Stimulated activated CD8-positive, alpha-beta memory T cell treated with anti-CD3 and anti-CD28 coated beads, Interleukin-4, amount 100 ng/mL, for 48 hours (primary cell): ENCODE results near the gene NVL.
"Not testable (repeated sequence)": the region's sequence is repeated elsewhere in the genome, so short reads cannot be mapped to it uniquely, and the experiment has no call there.

Experiments
- DNase-seq: peaks from one replicate; pipeline ENCODE4 v3.0.0-alpha.2; 2020

NVL gene

DNA sequence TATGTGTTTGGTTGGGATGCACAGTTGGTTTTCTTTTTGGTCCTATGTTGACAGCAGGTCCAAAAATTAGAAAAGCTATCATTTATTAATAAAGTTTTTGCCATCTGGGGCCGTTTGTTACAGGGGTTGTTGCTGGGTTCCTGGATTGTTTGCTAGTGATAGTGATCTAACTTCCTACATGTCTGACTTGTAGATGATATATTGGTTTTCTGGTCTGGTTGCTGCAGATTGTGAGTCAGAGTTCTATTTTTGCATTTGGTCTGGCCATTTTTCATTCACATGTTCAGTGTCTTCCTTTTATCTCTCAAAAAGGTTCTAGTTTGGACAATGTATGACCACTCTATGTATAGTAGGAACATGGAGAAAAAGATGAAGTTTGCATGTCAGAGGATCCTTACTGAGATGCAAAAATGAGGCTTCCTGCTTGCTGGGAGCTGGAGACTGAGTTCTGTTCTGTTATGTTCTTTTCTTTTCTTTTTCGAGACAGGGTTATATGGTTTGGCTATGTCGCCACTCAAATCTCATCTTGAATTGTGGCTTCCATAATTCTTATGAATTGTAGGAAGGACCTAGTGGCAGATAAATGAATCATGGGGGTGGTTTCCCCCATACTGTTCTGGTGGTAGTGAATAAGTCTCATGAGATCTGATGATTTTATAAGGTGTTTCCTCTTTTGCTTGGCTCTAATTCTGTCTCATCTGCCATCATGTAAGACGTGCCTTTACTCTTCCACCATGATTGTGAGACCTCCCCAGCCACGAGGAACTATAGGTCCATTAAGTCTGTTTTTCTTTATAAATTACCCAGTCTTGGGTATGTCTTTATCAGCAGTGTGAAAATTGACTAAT is 4.2 kb upstream of the NVL start:
- no peak for DNase-seq

GRCh38 chr1:224333309-224333926 is 3.4 kb upstream of the NVL start:
- no peak for DNase-seq

- no peak for DNase-seq
Observed at GRCh38 chr1:224331824-224332223, 1.9 kb upstream of the NVL start.

- no peak for DNase-seq
Observed at GRCh38 chr1:224331326-224331725, 1.4 kb upstream of the NVL start.

GRCh38 chr1:224329484-224329841 is 509 bp downstream of the NVL start:
- DNase-seq: no peak

DNA sequence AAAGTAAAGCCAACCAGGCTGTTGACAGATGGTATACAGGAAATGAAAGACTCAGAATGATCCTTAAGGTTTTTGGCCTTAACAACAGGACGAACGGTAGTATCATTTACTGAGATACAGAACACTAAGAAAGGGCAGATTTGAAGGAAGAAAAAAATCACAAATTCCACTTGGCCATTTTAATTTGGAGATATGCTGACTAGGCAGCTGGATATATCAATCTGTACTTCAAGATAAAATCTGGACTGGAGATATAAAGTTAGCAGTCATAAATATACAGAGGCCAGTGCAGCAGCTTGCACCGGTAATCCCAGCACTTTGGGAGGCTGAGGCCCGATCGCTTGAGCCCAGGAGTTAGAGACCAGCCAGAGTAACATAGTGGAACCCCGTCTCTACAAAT is 1.3 kb downstream of the NVL start:
- no peak for DNase-seq

DNA sequence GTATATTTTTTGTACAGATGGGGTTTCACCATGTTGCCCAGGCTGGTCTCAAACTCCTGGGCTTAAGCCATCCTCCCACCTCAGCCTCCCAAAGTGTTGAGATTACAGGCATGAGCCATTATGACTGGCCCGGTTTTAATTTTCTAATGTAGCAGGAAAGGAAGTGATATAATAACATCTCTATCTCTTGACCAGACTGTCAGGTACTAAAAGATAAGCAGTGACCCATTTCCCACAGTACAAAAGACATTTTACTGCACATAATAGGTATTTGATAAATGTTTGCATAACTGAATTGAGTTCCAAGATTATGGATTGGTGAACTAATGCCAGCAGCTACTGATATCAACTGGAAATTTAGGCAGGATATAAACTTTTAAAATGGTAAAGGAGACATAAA is 4.0 kb downstream of the NVL start:
- no peak for DNase-seq

- DNase-seq: no peak
Observed at GRCh38 chr1:224321706-224322105, 8.3 kb downstream of the NVL start.

- no peak for DNase-seq
Observed at GRCh38 chr1:224317383-224318045, 12.5 kb downstream of the NVL start.

- no peak for DNase-seq
Observed at GRCh38 chr1:224312025-224312424, 17.9 kb downstream of the NVL start.

DNA sequence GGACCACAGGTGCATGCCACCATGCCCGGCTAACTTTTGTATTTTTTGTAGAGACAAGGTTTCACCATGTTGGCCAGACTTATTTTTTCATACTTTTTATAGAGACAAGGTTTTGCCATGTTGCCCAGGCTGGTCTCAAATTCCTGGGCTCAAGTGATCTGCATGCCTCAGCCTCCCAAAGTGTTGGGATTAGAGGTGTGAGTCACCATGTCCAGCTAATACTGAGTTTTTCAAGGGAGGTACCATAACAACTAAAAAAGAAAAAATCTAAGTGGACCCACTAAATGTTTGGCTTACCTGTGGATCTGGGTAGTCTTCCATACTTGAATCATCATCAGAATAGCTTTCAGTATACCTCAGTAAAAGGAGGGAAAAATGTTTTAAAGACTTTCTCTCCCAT is 18.5 kb downstream of the NVL start:
- not testable (repeated sequence) for DNase-seq

- no peak for DNase-seq
Observed at GRCh38 chr1:224308064-224308463, 21.9 kb downstream of the NVL start.

DNA sequence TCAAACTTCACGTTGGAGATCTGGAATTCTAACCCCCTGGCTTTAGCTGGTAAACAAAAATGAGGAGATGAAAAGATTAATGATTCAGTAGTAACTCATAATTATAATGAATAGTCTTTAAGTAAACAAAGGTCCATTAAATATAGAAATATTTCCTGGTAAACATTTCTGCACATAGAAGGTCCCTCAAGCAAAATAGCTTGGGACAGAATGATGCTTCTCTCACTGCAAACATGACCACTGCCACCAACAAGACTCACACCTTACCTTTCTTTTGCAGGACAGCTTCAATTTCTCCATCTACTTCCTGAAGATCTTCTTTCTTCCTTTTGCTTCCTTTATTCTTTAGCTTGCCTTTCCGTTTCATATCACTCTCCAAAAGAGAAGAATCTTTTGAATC is 25.2 kb downstream of the NVL start:
- no peak for DNase-seq

GRCh38 chr1:224302947-224303346 is 27.0 kb downstream of the NVL start:
- DNase-seq: no peak

DNA sequence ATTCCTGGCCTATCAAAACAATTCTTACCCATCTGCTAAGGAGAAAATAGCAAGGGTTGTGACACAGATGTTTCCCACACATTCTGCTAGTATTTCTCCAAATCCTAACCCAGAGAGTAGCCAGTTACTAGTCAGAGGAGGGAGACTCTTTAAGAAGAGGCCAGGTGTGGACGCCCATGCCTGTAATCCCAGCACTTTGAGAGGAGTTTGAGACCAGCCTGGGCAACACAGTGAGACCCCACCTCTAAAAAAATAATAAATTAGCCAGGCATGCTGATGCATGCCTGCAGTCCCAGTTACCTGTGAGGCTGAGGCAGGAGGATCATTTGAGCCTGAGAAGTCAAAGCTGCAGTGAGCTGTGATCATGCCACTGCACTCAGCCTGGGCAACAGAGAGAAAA is 28.6 kb downstream of the NVL start:
- no peak for DNase-seq

GRCh38 chr1:224300346-224300745 is 29.6 kb downstream of the NVL start:
- no peak for DNase-seq

GRCh38 chr1:224298346-224299330 is 31.3 kb downstream of the NVL start:
- no peak for DNase-seq

GRCh38 chr1:224294775-224295174 is 35.2 kb downstream of the NVL start:
- DNase-seq: no peak

DNA sequence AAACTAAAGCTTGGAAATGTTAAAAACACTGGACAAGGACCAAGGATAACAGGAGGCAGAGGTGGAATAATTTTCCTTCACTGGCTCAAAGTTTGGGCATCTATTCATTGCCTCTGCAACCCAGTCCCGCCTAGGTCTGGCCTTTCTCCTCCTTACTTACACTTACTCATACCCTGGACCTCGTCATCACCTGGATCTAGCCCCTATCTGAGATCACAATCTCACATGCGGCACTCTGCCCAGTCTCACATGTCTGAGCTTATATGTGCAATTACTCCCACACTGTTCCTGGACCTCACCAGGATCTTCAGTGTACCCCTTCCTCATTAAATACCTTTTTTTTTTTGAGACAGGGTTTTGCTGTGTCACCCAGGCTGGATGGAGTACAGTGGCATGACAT is 37.6 kb downstream of the NVL start:
- DNase-seq: no peak

DNA sequence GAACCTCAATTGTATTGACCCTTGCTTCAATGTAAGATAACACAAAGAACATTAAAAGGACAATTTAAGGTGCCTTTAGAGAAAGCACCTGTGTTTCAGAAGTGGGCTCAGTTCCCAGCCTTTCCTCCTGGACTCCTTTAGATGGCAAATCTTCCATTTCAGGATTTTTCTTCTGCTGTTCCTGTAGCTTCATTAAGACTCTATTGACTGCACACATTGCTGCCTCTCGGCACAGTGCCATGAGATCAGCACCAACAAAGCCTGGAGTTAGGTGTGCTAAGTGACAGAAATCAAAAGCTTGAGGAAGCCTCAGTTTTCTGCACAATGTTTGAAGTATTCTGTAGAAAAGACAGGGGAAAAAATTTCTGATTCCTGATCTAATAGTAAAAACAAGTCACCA is 40.6 kb downstream of the NVL start:
- no peak for DNase-seq

DNA sequence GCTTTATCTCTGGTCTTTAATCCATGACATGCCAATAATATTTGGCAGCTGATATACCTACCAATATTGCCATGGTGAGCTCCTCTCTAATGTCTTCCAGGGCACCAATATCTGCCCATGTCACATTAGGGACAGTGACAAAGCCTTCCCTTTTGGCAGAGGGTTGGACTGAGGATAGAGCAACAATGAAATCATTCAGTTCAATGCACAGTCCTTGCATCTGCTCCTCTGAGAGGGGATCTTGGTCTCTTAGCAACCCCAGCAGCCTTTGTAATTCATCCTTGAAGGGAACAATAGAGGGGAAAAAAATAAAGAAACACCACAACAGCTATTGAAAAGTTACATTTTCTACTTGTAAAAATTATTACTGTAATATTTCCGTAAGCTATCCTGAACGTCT is 42.3 kb downstream of the NVL start:
- DNase-seq: no peak

- DNase-seq: no peak
Observed at GRCh38 chr1:224282140-224282539, 47.8 kb downstream of the NVL start.
